Karpas-422 (cell line): ENCODE measurements around the gene RAB32. TPM values are rescaled to one million over a fixed set of nuclear protein-coding genes. Genes with fewer than 3 reads are reported as not detected.

ENCODE experiments used
- total RNA-seq: library from RNA; depleted of rRNA; stranded (reverse); fragments of >200 nt; shearing (Covaris generic); gene quantifications from 2 replicates; pipeline ENCODE4 v1.2.3, GENCODE V29; 2014; ENCODE audit warnings: low replicate concordance; rRNA removed

Gene RAB32
- total RNA-seq, 1 experiment from 2014 or later, result not detected

Other genes with a start within 250 kb of the RAB32 start
- not detected in 2 replicates for gene ADGB, start 55.1 kb downstream of the RAB32 start, total RNA-seq